ENCODE results near the gene ECT2L. TPM values are rescaled to one million over a fixed set of nuclear protein-coding genes. Genes with fewer than 3 reads are reported as not detected.

Gene ECT2L
- total and polyA plus RNA-seq, 2 of the 13 experiments (the other 11 are each of a cell fraction or from before 2014, with no cell fraction given): 0.12 TPM; not detected in 1

DNA sequence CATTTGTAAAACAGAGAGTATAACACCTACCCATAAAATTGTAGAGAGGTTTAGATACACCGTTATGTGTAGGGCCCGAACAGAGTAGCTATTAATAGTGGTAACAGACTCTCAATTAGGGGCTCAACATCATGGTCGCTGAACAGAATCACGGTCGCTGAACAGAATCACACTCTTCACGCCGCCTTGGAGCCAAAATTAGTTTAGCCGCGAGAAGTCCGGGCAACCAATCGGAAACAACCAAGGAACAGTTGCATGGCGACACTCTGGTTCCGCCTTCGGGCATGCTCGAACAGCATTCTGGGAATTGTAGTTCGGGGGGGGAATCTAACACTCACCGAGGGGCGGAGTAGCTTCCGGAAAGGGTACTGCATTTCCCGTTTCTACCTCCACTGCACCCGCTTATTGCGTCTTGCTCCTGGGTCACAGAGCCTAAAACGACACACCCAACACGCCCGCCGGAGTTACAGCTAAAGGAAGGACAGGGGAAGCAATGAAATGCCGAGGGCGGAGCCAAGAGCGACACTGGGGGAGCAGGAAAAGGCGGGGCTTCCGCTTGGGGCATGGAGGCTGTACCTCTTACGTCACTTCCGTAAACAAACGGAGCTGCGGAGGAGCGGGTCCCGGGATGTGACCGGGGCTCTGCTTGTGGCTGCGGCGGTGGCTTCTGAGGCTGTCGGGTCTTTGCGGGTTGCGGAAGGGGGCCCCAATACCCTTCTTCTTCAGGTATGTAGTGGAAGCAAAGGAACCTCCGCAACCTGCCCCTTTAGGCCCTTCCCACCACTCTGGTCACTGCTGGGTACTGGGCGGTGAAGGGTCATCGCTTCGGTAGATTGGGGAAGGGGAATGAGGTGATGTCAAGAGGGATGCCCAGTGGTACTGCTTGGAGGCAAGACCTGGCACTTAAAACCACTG lies 22.5 kb upstream of the ECT2L start, which contains the start of gene CCDC28A (continued):
- TF ChIP-seq, protein P1, sequence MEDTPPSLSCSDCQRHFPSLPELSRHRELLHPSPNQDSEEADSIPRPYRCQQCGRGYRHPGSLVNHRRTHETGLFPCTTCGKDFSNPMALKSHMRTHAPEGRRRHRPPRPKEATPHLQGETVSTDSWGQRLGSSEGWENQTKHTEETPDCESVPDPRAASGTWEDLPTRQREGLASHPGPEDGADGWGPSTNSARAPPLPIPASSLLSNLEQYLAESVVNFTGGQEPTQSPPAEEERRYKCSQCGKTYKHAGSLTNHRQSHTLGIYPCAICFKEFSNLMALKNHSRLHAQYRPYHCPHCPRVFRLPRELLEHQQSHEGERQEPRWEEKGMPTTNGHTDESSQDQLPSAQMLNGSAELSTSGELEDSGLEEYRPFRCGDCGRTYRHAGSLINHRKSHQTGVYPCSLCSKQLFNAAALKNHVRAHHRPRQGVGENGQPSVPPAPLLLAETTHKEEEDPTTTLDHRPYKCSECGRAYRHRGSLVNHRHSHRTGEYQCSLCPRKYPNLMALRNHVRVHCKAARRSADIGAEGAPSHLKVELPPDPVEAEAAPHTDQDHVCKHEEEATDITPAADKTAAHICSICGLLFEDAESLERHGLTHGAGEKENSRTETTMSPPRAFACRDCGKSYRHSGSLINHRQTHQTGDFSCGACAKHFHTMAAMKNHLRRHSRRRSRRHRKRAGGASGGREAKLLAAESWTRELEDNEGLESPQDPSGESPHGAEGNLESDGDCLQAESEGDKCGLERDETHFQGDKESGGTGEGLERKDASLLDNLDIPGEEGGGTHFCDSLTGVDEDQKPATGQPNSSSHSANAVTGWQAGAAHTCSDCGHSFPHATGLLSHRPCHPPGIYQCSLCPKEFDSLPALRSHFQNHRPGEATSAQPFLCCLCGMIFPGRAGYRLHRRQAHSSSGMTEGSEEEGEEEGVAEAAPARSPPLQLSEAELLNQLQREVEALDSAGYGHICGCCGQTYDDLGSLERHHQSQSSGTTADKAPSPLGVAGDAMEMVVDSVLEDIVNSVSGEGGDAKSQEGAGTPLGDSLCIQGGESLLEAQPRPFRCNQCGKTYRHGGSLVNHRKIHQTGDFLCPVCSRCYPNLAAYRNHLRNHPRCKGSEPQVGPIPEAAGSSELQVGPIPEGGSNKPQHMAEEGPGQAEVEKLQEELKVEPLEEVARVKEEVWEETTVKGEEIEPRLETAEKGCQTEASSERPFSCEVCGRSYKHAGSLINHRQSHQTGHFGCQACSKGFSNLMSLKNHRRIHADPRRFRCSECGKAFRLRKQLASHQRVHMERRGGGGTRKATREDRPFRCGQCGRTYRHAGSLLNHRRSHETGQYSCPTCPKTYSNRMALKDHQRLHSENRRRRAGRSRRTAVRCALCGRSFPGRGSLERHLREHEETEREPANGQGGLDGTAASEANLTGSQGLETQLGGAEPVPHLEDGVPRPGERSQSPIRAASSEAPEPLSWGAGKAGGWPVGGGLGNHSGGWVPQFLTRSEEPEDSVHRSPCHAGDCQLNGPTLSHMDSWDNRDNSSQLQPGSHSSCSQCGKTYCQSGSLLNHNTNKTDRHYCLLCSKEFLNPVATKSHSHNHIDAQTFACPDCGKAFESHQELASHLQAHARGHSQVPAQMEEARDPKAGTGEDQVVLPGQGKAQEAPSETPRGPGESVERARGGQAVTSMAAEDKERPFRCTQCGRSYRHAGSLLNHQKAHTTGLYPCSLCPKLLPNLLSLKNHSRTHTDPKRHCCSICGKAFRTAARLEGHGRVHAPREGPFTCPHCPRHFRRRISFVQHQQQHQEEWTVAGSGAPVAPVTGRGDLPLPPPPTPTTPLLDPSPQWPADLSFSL (CRISPR knock-in tag; IDR thresholded peaks at IDR 0.05): no peak
- TF ChIP-seq ZNF616 (CRISPR knock-in tag; IDR thresholded peaks at IDR 0.05; ENCODE audit: low read depth) (no peak), BRD4 (CRISPR knock-in tag; IDR thresholded peaks at IDR 0.05) (no peak; the same call in 1 of the 2 replicates), MAFF (IDR thresholded peaks at IDR 0.05; ENCODE audit: low read depth, low read length) (no peak), SMYD3 (CRISPR knock-in tag; IDR thresholded peaks at IDR 0.05) (no peak), ZFP90 (CRISPR knock-in tag; IDR thresholded peaks at IDR 0.05; ENCODE audit: borderline replicate concordance) (peak; percentile 76; the same call in 1 of the 2 replicates), YEATS4 (CRISPR knock-in tag; IDR thresholded peaks at IDR 0.05; ENCODE audit: borderline replicate concordance) (peak; percentile 76; the same call in 1 of the 2 replicates), KDM5A (IDR thresholded peaks at IDR 0.05; ENCODE audit: borderline replicate concordance, low read length) (peak; percentile 98)
- TF ChIP-seq, protein P2, sequence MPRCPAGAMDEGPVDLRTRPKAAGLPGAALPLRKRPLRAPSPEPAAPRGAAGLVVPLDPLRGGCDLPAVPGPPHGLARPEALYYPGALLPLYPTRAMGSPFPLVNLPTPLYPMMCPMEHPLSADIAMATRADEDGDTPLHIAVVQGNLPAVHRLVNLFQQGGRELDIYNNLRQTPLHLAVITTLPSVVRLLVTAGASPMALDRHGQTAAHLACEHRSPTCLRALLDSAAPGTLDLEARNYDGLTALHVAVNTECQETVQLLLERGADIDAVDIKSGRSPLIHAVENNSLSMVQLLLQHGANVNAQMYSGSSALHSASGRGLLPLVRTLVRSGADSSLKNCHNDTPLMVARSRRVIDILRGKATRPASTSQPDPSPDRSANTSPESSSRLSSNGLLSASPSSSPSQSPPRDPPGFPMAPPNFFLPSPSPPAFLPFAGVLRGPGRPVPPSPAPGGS (CRISPR knock-in tag; IDR thresholded peaks at IDR 0.05): no peak; the same call in none of the 2 replicates
- TF ChIP-seq, protein P3, sequence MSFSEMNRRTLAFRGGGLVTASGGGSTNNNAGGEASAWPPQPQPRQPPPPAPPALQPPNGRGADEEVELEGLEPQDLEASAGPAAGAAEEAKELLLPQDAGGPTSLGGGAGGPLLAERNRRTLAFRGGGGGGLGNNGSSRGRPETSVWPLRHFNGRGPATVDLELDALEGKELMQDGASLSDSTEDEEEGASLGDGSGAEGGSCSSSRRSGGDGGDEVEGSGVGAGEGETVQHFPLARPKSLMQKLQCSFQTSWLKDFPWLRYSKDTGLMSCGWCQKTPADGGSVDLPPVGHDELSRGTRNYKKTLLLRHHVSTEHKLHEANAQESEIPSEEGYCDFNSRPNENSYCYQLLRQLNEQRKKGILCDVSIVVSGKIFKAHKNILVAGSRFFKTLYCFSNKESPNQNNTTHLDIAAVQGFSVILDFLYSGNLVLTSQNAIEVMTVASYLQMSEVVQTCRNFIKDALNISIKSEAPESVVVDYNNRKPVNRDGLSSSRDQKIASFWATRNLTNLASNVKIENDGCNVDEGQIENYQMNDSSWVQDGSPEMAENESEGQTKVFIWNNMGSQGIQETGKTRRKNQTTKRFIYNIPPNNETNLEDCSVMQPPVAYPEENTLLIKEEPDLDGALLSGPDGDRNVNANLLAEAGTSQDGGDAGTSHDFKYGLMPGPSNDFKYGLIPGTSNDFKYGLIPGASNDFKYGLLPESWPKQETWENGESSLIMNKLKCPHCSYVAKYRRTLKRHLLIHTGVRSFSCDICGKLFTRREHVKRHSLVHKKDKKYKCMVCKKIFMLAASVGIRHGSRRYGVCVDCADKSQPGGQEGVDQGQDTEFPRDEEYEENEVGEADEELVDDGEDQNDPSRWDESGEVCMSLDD (CRISPR knock-in tag; IDR thresholded peaks at IDR 0.05; ENCODE audit: borderline replicate concordance): 0 out of 2 replicates have a peak, but pooled peaks have one; percentile 62
- TF ChIP-seq, protein P4, sequence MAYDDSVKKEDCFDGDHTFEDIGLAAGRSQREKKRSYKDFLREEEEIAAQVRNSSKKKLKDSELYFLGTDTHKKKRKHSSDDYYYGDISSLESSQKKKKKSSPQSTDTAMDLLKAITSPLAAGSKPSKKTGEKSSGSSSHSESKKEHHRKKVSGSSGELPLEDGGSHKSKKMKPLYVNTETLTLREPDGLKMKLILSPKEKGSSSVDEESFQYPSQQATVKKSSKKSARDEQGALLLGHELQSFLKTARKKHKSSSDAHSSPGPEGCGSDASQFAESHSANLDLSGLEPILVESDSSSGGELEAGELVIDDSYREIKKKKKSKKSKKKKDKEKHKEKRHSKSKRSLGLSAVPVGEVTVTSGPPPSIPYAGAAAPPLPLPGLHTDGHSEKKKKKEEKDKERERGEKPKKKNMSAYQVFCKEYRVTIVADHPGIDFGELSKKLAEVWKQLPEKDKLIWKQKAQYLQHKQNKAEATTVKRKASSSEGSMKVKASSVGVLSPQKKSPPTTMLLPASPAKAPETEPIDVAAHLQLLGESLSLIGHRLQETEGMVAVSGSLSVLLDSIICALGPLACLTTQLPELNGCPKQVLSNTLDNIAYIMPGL (CRISPR knock-in tag; IDR thresholded peaks at IDR 0.05; ENCODE audit: borderline replicate concordance in 1 of 2, low read depth in 1 of 2): peak in 1 of 2 experiments; percentile 86; a peak in 2 of 4 replicates
- TF ChIP-seq, protein P5, sequence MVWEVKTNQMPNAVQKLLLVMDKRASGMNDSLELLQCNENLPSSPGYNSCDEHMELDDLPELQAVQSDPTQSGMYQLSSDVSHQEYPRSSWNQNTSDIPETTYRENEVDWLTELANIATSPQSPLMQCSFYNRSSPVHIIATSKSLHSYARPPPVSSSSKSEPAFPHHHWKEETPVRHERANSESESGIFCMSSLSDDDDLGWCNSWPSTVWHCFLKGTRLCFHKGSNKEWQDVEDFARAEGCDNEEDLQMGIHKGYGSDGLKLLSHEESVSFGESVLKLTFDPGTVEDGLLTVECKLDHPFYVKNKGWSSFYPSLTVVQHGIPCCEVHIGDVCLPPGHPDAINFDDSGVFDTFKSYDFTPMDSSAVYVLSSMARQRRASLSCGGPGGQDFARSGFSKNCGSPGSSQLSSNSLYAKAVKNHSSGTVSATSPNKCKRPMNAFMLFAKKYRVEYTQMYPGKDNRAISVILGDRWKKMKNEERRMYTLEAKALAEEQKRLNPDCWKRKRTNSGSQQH (CRISPR knock-in tag; IDR thresholded peaks at IDR 0.05; ENCODE audit: low read depth): peak; percentile 96; the same call in 1 of the 2 replicates
